Keratinocyte (primary cell): ENCODE data around the gene LPGAT1.

Experiments
- CTCF ChIP-seq, 3 experiments: IDR thresholded peaks in 1 of 3; conservative IDR thresholded peaks in 1 of 3; optimal IDR thresholded peaks in 1 of 3; 2 replicates in 2 of 3; 3 replicates in 1 of 3; pipeline versions ENCODE3 to v1.5.1; 2011; ENCODE audit warnings: low read length in 3 of 3, mild to moderate bottlenecking in 3 of 3, moderate library complexity in 2 of 3, control low read depth in 1 of 3, inconsistent platforms in 1 of 3; ENCODE audit not compliant: insufficient read depth in 2 of 3; ENCODE audit errors: extremely low read depth in 1 of 3
- EZH2 ChIP-seq: IDR thresholded peaks from one replicate; pipeline ENCODE4 v1.6.1; 2012; ENCODE audit warnings: inconsistent platforms, mild to moderate bottlenecking, low read length, moderate library complexity

- no peak for TF ChIP-seq CTCF (optimal IDR thresholded peaks at IDR 0.05 in 1 of 3, IDR thresholded peaks at IDR 0.05 in 1 of 3, conservative IDR thresholded peaks at IDR 0.05 in 1 of 3; ENCODE audit: extremely low read depth in 1 of 3, insufficient read depth in 2 of 3, low read length in 3 of 3)
- TF ChIP-seq EZH2 = no peak
Measured at GRCh38 chr1:211735208-211736170, 95.1 kb downstream of the LPGAT1 start.
